GM19099 (cell line): ENCODE results near the gene IGFN1.

Source experiments
- POLR2A ChIP-seq: IDR thresholded peaks from 3 replicates; pipeline ENCODE4 v1.6.1; 2011; ENCODE audit warnings: low read depth; ENCODE audit not compliant: insufficient read length; ENCODE audit errors: extremely low read depth

The IGFN1 gene

DNA sequence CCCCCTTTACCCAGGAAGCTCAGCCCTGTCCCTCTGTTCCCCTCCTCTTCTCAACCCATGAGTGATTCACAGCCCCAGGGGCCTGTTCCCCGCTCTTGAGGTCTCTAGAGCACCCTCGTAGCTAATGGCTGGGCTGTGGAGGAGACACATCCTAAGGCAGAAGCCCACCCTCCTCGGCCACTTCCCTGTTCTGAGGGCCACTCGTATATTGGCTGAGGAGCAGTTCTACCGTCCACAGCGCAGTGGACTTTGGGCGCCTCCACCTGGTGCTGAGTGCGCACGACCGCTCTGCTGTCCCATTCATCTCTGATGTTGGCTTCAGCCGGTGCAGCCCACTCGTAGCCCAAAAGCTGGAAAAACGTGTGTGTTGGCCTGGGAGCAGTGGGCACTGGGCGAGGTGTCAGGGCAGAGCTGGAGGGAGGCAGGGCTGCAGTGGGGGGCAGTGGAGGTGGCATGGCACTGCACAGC lies 68.2 kb downstream of the IGFN1 start:
- TF ChIP-seq POLR2A = no peak

GRCh38 chr1:201259476-201260235 lies 69.0 kb downstream of the IGFN1 start:
- TF ChIP-seq POLR2A = no peak

- no peak for TF ChIP-seq POLR2A
These were observed 69.6 kb downstream of the IGFN1 start for GRCh38 chr1:201260236-201260590.

DNA sequence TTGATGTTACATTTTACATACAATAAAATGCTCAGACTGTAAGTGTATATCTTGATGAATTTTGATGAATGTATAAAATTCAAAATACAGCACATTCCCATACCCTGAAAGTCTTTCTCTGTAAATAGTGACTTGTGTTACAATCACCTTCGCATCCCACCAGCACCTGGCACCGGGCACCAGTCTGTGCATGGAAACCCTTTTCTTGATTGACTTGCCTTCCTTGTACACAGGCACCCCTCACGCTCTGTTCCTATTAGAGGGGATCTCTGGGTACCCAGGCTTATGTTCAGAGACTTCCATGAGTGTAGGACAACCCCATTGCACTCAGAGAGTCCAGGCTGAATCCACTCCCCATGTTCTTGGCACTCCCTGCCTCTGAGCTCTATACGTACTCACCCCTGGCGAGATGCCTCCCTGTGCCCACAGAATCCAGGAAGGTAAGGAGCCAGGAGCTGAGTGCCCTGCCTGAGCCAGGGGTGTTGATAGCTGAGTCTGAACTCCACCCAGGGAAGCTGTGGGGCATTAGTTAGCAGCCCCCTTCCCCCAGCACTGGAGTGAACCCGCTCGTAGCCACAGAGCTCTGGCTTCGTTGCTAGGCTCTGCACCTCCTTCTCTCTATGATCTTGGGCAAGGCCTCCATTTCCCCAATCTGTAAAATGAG lies 70.2 kb downstream of the IGFN1 start:
- no peak for TF ChIP-seq POLR2A

DNA sequence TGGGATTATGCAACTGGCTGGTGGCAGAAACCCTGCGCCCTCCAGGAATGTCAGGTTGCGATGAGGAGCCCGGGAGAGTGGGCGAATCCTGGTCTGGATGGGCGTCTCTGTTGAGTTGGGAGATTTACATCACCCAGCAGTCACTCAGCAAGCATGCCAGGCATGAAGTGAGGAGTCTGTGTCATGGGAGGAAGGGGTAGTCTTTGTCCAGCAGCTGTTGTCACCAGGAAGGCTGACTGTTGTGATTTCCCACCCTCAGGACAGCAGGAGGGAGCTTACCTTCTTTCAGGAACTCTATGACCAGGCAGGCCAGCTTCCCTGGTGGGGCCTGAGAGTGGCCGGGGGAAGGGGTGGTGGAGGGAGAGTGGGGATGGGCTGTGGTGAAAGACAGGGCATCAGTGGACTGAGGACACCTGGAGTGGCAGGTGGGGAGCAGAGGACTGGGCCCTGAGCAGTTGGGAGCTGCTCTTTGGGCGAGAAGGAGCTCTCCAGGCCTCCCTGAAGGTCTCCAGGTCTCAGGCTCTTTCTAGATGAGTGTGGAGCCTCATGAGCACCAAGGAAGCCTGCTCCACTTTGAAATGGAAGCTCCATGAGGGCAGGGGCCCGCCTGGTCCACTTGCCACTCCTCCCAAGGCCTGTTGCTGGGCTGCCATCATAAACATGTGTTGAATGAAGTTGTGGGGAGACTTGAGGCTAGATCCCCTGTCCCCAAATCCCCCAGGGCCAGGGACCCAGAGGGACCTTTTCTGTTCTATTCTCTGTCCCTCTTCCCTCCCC lies 71.3 kb downstream of the IGFN1 start:
- TF ChIP-seq POLR2A = no peak

GRCh38 chr1:201262963-201263608 lies 72.5 kb downstream of the IGFN1 start:
- no peak for TF ChIP-seq POLR2A

DNA sequence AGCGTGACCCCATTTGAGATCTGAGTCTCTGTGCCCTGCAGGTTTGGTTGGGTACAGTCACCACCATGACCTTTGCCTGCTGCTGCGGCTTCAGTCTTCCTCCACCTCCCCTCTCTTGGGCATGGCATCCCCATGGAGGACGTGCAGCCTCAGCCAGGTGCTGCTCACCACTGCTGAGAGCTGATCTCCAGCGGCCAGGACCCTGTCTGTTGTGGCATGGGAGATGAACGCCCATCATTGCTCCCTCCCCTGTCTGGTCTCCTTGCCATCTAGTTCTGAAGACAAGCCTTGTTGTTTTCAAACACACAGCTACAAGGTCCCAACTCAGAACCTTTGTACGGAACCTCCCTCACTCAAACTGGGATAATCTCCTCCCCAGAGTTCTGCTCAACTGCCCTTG lies 73.4 kb downstream of the IGFN1 start:
- TF ChIP-seq POLR2A = no peak

DNA sequence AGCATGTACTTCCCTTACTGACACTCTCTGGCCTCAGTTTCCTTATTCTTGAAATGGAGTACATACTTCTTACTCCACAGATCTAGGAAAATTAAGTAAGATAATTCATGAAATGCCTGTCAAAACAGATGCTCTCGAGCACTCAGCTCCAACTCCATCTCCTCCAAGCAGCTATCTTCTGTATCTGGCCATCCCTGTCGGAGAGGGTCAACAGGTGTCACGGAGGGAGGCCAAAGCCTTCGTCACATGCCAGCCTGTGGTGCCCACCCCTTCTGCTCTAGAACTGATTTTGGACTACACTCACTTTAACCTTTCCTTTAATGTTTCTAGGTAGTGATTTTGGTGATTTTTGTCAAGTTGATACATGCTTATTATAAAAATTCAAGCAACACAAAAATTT lies 73.9 kb downstream of the IGFN1 start:
- no peak for TF ChIP-seq POLR2A

GRCh38 chr1:201265756-201266155 lies 75.1 kb downstream of the IGFN1 start:
- no peak for TF ChIP-seq POLR2A

DNA sequence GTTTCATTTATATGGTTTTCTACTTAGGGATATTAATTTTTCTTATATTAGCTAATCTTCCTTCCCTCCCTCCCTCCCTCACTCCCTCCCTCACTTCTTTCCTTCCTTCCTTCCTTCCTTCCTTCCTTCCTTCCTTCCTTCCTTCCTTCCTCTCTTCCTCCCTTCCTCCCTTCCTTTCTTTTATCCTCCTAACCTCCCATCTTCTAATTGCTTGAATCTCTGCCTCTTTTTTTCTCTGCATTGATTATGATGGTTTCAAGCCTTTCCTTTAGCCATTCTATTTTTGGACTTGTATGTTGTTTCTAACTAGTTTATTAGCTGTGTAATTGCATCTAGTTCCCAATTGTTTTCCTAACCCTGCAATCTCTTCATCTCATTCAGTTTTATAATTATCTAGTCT lies 75.7 kb downstream of the IGFN1 start:
- no peak for TF ChIP-seq POLR2A

DNA sequence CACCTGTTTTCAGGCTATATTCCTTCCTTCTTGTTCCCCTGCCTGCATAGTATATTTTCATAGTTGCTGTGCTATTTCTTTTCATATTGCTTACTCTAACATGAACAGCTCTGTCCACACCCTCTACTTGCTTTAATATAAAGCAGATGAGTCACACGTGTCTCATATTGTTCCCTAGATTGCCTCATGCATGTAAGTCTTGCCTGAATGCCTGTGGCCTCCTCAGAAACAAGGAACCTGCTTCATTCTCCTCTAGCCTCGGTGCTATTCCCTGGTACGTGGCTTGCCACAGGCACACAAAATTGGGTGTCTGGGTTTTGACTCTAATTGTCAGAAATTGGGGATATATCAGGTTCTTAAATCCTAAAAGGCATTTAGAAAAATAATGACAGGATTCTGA lies 76.2 kb downstream of the IGFN1 start:
- TF ChIP-seq POLR2A = no peak

DNA sequence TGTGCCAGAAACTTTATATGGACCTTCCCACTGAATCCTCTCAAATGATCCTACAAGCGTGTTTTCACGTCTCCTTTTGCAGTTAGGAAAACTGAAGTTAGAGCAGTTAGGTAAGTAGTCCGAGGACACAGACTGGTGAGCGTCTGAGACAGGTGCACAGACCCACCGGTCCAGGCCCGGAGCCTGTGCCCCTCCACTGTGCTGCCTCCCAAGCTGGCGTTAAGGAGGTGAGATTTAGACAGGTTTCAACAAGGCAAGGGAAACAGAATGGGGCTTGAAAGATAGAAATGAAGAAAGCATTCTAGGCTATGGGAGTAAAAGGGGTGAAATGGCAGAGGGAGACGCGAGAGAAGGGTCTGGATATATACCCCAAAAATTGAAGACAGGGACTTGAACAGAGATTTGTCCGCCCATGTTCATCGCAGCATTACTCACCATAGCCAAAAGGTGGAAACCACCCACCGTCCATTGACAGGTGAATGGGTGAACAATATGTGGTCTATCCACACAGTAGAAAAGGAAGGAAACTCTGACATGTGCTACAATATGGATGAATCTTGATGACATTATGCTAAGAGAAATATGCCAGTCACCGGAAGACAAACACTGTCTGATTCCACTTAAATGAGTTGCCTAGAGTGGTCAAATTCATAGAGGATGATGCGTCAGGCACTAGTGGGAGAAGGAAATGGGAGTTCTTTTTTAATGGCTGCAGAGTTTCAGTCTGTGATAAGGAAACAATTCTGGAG lies 77.0 kb downstream of the IGFN1 start:
- no peak for TF ChIP-seq POLR2A

GRCh38 chr1:201268604-201269151 lies 78.1 kb downstream of the IGFN1 start:
- TF ChIP-seq POLR2A = no peak

GRCh38 chr1:201269281-201269680 lies 78.7 kb downstream of the IGFN1 start:
- no peak for TF ChIP-seq POLR2A

DNA sequence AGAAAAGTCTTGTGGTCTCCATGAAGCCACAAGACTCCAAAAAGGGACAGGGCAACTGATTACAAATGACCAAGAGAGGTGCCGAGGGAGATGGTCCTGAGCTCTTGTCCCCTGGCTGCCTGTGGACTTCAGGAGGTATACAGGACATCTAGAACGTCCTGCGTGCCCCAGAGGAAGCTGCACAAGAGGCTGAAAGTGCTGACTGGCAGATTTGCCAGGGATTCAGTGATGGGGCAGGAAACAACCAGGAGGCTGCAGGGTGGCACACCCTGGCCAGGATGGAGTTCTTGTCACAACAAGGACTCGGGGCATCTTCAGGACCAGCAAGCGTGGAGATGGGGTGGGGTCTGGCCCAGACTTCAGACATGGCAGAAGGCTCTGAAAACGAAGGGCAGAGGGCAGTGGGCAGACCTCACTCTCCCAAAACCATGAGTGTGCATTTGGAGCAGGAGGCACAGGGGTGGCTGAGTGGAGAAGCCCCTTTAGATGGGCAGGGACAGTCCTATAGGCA lies 79.3 kb downstream of the IGFN1 start:
- no peak for TF ChIP-seq POLR2A
